Natural killer cell treated with Interleukin-12 subunit alpha and Interleukin-12 subunit beta and Interleukin-15 and Interleukin-18, amount 100 ng/mL, for 72 hours (primary cell): Measurements from ENCODE around the gene DHCR7. TPM values are rescaled to one million over a fixed set of nuclear protein-coding genes. Genes with fewer than 3 reads are reported as not detected.

ENCODE experiments used
- ATAC-seq, 2 donors: fragments of 150-1000 bp; cut with Tn5 transposase in 1 of 2; sonication (Bioruptor Pico), chemical (Tn5 transposase) in 1 of 2; 2 replicates each; pipeline ENCODE4 v1.10.0; 2021
- DNase-seq: peaks from one replicate; pipeline ENCODE4 v3.0.0; 2022; ENCODE audit warnings: low spot score
- H3K27ac Mint-ChIP-seq, 2 donors: 1 replicate in 1 of 2; 2 replicates in 1 of 2; pipeline ENCODE4 v1.8.0; 2022; ENCODE audit warnings: mixed read lengths in 2 of 2, mild to moderate bottlenecking in 1 of 2, moderate library complexity in 1 of 2
- H3K27me3 Mint-ChIP-seq, 2 donors: 1 replicate in 1 of 2; 2 replicates in 1 of 2; pipeline ENCODE4 v1.8.0; 2022; ENCODE audit warnings: mixed read lengths in 2 of 2
- H3K36me3 Mint-ChIP-seq: one replicate; pipeline ENCODE4 v1.8.0; 2022; ENCODE audit warnings: mixed read lengths
- H3K4me1 Mint-ChIP-seq, 2 donors: 1 replicate in 1 of 2; 2 replicates in 1 of 2; pipeline ENCODE4 v1.8.0; 2022; ENCODE audit warnings: low read depth in 2 of 2, mixed read lengths in 2 of 2, mild to moderate bottlenecking in 1 of 2
- H3K4me3 Mint-ChIP-seq: one replicate; pipeline ENCODE4 v1.8.0; 2022; ENCODE audit warnings: mixed read lengths
- H3K9me3 Mint-ChIP-seq: 2 replicates; pipeline ENCODE4 v1.8.0; 2022; ENCODE audit warnings: mixed read lengths
- total RNA-seq, 2 donors: library from RNA; stranded (reverse); gene quantifications; one replicate each; pipeline ENCODE4 v1.2.3, GENCODE V29; 2022

Gene DHCR7
- total RNA-seq, 2 donors from 2014 or later: 75.8 to 104 TPM

DNA sequence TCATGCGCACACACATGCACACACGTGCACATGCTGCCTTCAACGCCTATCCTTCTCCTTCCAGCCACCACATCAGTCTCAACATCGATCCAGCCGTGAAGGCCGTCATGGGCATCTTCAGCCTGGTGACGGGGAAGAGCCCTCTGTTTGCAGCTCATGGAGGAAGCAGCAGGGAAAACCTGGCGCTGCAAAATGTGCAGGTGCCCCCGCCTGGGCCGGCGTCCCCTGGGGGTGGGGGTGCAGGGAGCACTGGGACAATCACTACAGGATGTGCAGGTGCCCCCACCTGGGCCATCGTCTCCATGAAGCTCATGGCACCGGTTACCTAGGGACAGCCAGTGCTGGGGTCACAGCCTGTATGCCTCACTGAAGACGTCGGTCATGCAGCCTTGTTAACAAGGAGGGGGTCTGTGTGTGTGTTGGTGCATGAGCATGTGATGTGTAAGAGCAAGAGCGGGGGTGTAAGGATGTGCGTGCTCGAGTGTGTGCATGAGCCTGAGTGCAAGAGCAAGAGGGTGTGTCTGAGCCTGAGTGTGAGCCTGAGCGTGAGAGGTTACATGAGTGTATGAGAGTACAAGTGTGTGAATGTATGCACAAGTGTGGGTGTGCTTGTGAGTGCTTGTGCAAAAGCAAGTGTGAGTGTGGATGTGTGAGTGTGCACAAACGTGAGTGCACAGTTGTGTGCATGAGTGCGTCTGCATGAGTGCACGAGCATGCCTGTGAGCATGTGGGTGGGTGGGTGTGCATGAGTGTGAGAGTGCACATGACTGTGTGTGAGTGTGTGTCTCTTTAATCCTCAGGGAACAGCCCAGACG lies 36.3 kb upstream of the DHCR7 start:
- no peaks in the 10 kb centered on the region for H3K27me3 Mint-ChIP-seq
- peaks cover 19 to 25% of the 10 kb centered on the region in 2 donors for H3K4me1 Mint-ChIP-seq
- H3K36me3 Mint-ChIP-seq: peaks cover 34% of the 10 kb centered on the region
- no peak overlapping the region for H3K4me3 Mint-ChIP-seq
- no peaks in the 10 kb centered on the region for H3K9me3 Mint-ChIP-seq
- ATAC-seq (peak in 1 of 2 donors; percentile 25), DNase-seq (no peak)
- peak overlapping the region in 1 of 2 donors; percentile 5 for H3K27ac Mint-ChIP-seq

DNA sequence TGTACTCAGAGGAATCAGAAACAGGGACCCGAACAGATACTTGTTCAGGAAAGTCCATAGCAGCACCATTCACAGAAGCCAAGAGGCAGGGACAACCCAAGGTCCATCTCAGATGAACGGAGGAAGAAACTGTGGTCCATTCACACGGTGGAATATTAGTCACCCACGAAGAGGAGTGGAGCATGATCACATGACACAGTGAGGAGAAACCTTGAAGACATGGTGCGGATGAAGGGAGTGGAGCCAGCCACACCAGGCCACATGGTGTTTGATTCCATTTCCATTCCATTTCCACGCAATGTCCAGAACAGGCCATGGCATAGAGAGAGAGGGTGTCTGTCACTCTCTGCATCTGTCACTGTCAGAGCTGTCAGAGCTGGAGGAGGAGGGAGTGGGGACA lies 35.5 kb upstream of the DHCR7 start:
- ATAC-seq (no peak), DNase-seq (peak; percentile 48)
- H3K9me3 Mint-ChIP-seq: no peaks in the 10 kb centered on the region
- no peak overlapping the region for H3K4me3 Mint-ChIP-seq
- H3K27ac Mint-ChIP-seq: no peak overlapping the region
- peaks cover 13 to 19% of the 10 kb centered on the region in 2 donors for H3K4me1 Mint-ChIP-seq
- H3K27me3 Mint-ChIP-seq: no peaks in the 10 kb centered on the region
- H3K36me3 Mint-ChIP-seq: peaks cover 34% of the 10 kb centered on the region

DNA sequence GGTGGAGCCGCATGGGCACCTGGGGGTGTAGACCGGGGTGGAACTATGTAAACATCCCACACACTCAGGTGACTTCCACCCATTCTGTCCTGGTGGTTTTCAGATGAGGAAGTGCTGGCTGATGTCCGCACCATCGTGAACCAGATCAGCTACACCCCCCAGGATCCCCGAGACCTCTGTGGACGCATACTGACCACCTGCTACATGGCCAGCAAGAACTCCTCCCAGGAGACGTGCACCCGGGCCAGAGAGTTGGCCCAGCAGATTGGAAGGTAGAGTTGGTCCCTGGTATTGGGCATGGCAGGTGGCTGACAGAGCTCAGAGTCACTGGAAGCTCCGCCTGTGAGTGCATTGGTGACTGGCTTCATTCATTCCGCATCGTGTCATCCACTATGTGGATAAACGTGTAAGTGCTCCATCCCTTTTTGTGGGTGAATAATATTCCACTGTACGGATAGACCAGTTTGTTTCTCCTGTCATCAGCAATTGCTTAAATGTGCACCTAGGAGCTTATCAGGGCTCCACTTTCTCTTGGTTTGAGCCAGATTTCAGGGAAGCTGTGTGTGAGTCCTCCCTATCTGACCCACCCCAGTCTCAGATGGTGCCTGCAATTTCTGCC lies 34.7 kb upstream of the DHCR7 start:
- Mint-ChIP-seq H3K9me3 (no peaks in the 10 kb centered on the region), H3K36me3 (peaks cover 31% of the 10 kb centered on the region), H3K4me1 (peaks cover 5 to 10% of the 10 kb centered on the region in 2 donors), H3K4me3 (no peak overlapping the region), H3K27ac (no peak overlapping the region), H3K27me3 (no peaks in the 10 kb centered on the region)
- peak; percentile 10 for DNase-seq
- ATAC-seq: no peak

DNA sequence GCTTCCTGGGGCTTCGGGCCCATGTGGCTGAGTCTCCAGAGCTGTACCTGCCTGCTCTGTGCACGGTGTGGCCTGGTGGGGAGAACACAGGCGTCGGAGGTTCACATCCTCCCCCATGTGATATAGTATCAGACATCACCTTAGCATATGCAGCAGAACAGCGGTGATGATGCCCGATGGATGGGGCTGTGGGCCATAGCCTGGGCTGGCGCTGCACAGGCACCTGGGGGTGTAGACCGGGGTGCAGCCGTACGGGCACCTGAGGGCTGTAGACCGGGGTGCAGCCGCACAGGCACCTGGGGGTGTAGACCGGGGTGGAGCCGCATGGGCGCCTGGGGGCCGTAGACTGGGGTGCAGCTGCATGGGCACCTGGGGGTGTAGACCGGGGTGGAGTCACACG lies 34.0 kb upstream of the DHCR7 start:
- H3K4me1 Mint-ChIP-seq: peaks cover 4 to 9% of the 10 kb centered on the region in 2 donors
- ATAC-seq (no peak), DNase-seq (peak; percentile 37)
- no peaks in the 10 kb centered on the region for H3K9me3 Mint-ChIP-seq
- no peak overlapping the region for H3K4me3 Mint-ChIP-seq
- H3K36me3 Mint-ChIP-seq: peaks cover 29% of the 10 kb centered on the region
- H3K27ac Mint-ChIP-seq: no peak overlapping the region
- H3K27me3 Mint-ChIP-seq: no peaks in the 10 kb centered on the region

DNA sequence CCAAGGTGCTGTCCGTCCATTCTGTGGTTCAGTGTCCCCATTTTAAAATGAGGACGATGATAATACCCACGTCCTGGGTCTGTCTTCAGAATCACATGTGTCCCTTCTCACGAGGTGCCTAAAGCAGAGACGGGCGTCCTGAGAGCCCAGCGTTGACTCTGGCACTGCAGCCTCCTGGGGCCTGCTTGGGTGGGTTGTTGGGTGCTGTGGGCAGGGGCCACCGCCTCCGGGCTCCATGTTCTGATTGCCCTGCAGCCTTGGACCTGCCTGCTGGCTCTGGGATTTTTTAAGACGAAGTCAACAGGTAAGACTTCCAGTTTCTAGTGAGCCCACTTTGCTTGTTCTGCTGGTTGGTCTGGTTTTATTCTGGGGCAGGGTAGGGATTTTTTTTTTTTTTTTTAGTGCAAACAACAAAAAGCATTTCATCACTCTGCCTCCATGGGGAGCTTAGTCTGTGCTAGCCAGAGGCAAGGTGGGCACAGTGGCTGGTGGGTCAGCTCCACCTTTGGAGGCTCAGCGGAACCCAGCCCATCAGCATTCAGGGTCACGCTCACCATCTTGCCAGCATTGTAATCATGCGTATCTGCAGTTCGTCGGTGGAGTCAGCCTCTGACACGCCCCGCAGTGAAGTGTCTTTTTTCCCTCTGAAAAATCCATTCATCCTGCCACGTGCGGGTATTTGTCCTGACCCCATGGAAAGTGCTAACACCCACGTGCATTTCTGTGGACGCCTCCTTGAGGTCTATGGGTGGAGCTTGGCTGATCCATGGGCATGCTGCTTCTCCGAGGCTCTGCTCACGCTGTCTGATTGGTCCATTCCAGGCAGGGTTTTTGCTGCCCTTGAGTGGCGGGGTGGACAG lies 33.1 kb upstream of the DHCR7 start:
- DNase-seq (peak; percentile 6), ATAC-seq (no peak)
- H3K4me3 Mint-ChIP-seq: no peak overlapping the region
- H3K27me3 Mint-ChIP-seq: no peaks in the 10 kb centered on the region
- no peaks in the 10 kb centered on the region for H3K9me3 Mint-ChIP-seq
- H3K4me1 Mint-ChIP-seq: peaks cover 4 to 7% of the 10 kb centered on the region in 2 donors
- H3K36me3 Mint-ChIP-seq: peaks cover 24% of the 10 kb centered on the region
- no peak overlapping the region for H3K27ac Mint-ChIP-seq

DNA sequence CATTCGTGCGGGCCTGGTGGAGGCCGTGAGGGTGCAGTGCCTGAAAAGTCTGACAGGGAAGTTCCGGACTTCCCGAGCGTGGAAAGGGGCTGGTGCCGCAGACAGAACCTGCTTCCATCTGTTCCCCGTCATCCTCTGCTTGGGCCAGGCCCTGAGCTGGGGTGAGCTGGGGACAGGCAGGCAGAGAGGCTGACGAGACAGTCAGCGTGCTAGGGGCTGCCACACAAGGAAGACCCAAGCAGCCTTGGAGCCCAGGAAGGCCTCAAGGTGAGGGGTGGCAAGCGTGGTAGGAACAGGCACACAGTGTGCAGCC lies 30.3 kb upstream of the DHCR7 start:
- Mint-ChIP-seq H3K4me1 (peaks cover 0 to 4% of the 10 kb centered on the region in 2 donors), H3K27me3 (no peaks in the 10 kb centered on the region), H3K9me3 (no peaks in the 10 kb centered on the region), H3K36me3 (peaks cover 3% of the 10 kb centered on the region), H3K4me3 (no peak overlapping the region), H3K27ac (no peak overlapping the region)
- DNase-seq (peak; percentile 40), ATAC-seq (peak in 1 of 2 donors; percentile 17)

DNA sequence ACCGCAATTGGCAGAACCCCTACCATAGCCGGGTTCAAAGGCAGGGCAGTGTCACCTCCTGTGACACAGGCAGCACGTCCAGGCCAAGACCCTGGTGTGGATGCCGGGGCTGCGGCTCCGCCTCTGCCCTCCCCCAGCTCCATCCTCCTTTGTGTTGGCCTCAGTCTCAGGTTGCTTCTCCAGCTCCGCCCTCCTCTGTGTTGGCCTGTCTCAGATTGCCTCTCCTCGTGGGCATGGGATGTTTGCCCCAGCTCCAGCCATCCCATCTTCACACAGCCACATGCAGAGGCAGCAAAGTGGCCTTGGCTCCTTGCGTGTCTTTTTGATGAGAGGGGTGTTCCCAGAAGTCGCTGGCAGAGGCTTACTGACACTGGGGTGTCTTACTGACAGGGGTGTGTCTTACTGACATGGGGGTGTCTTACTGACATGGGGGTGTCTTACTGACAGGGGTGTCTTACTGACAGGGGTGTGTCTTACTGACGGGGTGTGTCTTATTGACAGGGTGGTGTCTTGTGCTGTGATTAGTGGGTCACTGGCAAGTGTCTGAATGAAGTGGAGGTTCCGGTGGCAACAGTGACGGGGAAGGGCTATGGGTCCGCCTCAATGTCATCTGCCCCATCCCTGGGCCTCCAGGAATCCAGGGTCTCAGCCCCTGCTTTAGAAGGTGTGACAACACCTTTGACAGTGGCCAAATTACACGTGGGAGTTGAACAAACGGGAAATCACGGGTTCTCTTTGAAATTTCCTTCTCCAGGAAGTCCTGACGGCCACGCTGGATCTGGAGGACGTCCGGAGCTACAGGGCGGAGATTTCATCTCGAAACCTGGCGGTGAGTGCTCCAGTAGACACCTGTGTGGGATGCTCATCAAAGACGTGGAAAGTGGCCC lies 29.7 kb upstream of the DHCR7 start:
- Mint-ChIP-seq H3K4me1 (peaks cover 0 to 4% of the 10 kb centered on the region in 2 donors), H3K27ac (no peak overlapping the region), H3K36me3 (no peaks in the 10 kb centered on the region), H3K4me3 (no peak overlapping the region), H3K27me3 (no peaks in the 10 kb centered on the region), H3K9me3 (no peaks in the 10 kb centered on the region)
- DNase-seq: peak; percentile 47
- no peak for ATAC-seq

DNA sequence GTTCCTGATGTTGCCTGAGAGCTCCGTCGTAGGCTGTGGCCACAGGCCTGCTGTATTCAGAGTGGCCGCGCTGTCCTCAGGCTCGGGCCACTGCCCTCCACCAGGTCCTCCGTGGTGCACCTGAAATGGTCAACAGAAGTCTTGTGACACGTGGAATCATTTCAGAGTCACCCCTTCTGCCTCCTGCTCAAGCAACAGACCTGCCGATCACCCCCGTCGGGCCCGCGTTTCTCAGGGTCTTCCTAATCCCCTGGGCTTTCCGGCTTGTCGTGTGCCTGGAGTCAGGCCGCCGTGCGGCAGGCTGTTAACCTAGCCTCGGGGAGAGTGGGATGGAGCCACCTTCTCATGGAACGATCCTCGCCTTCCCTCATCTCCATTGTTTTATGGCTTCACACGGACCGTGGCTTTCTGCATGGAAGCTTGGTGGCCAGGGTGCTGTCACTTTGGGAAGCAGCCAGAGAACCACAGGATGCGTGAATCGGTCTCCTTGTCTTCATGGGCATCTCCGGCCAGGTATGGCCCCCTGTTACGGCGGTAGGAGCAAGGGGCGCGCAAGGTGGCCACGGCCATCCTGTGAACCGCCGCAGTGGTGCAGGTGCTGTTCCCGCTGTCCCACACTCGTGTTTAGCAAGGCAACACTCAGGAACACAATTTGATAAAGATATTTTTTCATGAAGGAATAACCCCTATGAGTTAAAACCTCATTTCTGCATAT lies 28.9 kb upstream of the DHCR7 start:
- no peak overlapping the region for H3K27ac Mint-ChIP-seq

DNA sequence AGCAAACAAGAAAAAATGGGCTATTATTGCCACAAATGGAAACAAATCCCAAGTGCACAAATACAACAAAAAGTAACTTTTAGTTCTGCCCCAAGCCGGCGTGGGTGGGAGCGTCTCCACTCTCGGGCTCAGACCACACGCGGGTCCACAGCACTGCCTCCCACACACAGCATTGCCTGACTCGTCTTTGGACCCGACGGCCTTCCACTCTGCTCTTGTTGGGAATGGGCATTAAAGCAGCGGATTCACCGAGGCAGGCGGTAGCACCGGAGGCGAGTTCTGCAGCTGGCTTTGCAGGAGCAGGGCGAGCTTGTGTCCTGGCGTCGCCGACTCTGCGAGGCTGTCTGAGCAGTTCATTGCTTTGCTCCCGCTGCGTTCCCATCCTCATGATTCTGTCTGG lies 27.8 kb upstream of the DHCR7 start:
- H3K36me3 Mint-ChIP-seq: no peaks in the 10 kb centered on the region
- DNase-seq (no peak), ATAC-seq (no peak)
- no peak overlapping the region for H3K4me3 Mint-ChIP-seq
- H3K4me1 Mint-ChIP-seq: peaks cover 0 to 4% of the 10 kb centered on the region in 2 donors
- no peaks in the 10 kb centered on the region for H3K27me3 Mint-ChIP-seq
- no peaks in the 10 kb centered on the region for H3K9me3 Mint-ChIP-seq
- H3K27ac Mint-ChIP-seq: no peak overlapping the region

More for the DNA sequence above, 28.9 kb upstream of the DHCR7 start:
- Mint-ChIP-seq H3K4me1 (peaks cover 0 to 4% of the 10 kb centered on the region in 2 donors), H3K9me3 (no peaks in the 10 kb centered on the region), H3K27me3 (no peaks in the 10 kb centered on the region), H3K36me3 (no peaks in the 10 kb centered on the region), H3K4me3 (no peak overlapping the region)
- no peak for ATAC-seq
- peak; percentile 52 for DNase-seq

DNA sequence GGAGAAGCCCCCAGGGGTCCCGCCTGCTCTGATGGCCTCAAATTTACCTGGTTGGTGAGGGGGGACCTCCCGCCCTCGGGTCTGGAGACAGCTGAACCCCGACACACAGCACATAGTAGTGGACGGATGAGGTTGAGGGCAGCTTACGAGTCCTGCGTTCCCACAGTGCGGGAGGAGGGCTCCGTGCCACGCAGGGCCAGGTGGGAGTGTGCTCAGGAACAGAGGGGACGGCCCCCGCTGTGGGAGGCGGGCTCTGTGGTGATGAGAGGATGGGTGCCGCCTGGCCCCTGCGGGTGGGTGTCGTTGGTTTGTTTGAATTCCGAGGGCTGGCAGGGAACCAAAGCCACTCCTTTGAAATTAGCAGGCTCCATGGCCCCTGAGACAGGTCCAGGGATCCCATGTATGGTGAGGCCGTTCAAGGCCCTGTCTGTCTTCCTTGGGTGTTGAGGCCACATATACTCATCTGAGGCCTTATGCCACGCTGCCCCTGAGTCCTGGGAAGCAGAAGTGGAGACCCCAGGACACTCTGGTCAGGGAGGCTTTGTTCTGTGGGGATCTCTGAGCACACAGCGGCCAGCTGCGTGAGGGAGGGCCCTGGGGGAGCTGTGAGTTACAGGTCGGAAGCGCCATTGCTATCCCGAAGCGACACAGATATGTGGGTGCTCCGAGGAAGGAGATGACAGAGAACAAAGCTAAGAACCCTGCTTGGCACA lies 26.7 kb upstream of the DHCR7 start:
- Mint-ChIP-seq H3K4me3 (no peak overlapping the region), H3K27me3 (no peaks in the 10 kb centered on the region), H3K36me3 (no peaks in the 10 kb centered on the region)

DNA sequence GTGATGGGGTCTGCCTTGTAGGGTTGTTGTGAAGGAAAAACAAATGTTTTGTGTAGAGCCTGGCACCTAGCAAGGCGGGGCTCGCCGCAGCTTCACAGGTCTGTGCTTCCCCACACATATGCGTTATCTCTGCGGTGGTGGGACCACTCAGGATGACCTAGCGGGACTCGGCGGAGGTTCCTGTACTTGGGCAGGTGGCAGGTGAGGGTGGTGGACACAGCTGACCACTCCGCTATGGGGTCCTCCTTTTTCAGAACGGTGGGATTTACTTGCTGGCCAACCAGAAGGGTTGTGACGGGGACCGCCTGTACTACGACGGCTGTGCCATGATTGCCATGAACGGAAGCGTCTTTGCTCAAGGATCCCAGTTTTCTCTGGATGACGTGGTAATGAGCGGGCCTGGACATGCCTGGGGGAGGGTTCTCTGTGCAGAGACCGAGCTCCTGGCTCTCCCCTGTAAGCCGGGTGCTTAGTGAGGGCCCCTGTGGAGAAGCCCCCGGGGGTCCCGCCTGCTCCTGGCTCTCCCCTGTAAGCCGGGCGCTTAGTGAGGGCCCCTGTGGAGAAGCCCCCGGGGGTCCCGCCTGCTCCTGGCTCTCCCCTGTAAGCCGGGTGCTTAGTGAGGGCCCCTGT lies 26.1 kb upstream of the DHCR7 start:
- peak; percentile 44 for DNase-seq
- Mint-ChIP-seq H3K36me3 (no peaks in the 10 kb centered on the region), H3K4me1 (no peaks in the 10 kb centered on the region), H3K27ac (no peak overlapping the region), H3K27me3 (no peaks in the 10 kb centered on the region), H3K9me3 (no peaks in the 10 kb centered on the region), H3K4me3 (no peak overlapping the region)
- ATAC-seq: no peak

More for the DNA sequence above, 26.7 kb upstream of the DHCR7 start:
- ATAC-seq: no peak
- H3K4me1 Mint-ChIP-seq: peaks cover 0 to 4% of the 10 kb centered on the region in 2 donors
- peak; percentile 55 for DNase-seq
- H3K9me3 Mint-ChIP-seq: no peaks in the 10 kb centered on the region
- H3K27ac Mint-ChIP-seq: no peak overlapping the region

DNA sequence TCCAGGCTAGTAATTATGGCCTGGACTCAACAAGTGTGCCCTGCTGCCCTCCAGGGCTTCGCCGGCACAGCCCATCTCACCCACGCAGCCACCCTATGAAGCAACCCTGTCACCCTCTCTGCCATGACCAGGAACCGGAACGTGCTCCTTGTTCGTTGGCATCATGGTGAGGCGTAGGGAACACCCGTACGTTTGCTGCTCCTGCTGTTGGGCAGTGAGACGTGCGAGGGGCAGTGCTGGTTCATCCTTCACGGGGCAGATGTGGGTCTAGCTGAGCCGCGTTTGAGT lies 25.5 kb upstream of the DHCR7 start:
- Mint-ChIP-seq H3K9me3 (no peaks in the 10 kb centered on the region), H3K36me3 (no peaks in the 10 kb centered on the region), H3K4me1 (no peaks in the 10 kb centered on the region), H3K4me3 (no peak overlapping the region), H3K27ac (no peak overlapping the region), H3K27me3 (no peaks in the 10 kb centered on the region)
- peak; percentile 41 for DNase-seq
- peak in 1 of 2 donors; percentile 30 for ATAC-seq
